HepG2 (cell line): ENCODE data around the gene APBA3.

Experiments used
- ASH2L ChIP-seq: fragments of 300-600, 200-600 bp; sonication (generic); IDR thresholded peaks from 2 replicates; pipeline ENCODE4 v1.7.0; 2017; ENCODE audit warnings: low read depth, mild to moderate bottlenecking, moderate library complexity, mixed read lengths, low read length; ENCODE audit not compliant: insufficient read length
- GTF2F1 ChIP-seq: fragments of 150-350 bp; IDR thresholded peaks from 2 replicates; pipeline ENCODE4 v1.6.1; 2014; ENCODE audit warnings: low read length
- IKZF4 ChIP-seq: sonication (generic); formaldehyde crosslinking; IDR thresholded peaks from 2 replicates; pipeline ENCODE4 v1.5.1; 2020; ENCODE audit warnings: borderline replicate concordance, mild to moderate bottlenecking, low read depth, missing genetic modification reagents; ENCODE audit errors: not compliant biosample characterization
- NFRKB ChIP-seq: fragments of 450-650 bp; IDR thresholded peaks from 2 replicates; pipeline ENCODE4 v1.6.1; 2017
- POLR2A ChIP-seq, 2 experiments: IDR thresholded peaks; 2 replicates each; pipeline ENCODE4 v1.6.1; 2011; ENCODE audit warnings: low read depth in 2 of 2, low read length in 2 of 2, mild to moderate bottlenecking in 1 of 2, moderate library complexity in 1 of 2; ENCODE audit not compliant: insufficient read depth in 1 of 2
- TBL1XR1 ChIP-seq: fragments of 150-350 bp; IDR thresholded peaks from 2 replicates; pipeline ENCODE4 v1.6.1; 2014; ENCODE audit warnings: borderline replicate concordance, low read length; ENCODE audit not compliant: partially characterized antibody
- ZSCAN20 ChIP-seq: sonication (generic); formaldehyde crosslinking; IDR thresholded peaks from 2 replicates; pipeline ENCODE4 v1.4.0; 2020; ENCODE audit warnings: missing genetic modification reagents, mild to moderate bottlenecking, borderline replicate concordance
- TF ChIP-seq, protein P1 (sequence below): sonication (generic); formaldehyde crosslinking; IDR thresholded peaks from 2 replicates; pipeline ENCODE4 v1.4.0; 2020; ENCODE audit warnings: missing genetic modification reagents
- TF ChIP-seq, protein P2 (sequence below): sonication (generic); formaldehyde crosslinking; IDR thresholded peaks from 2 replicates; pipeline ENCODE4 v1.5.0; 2020; ENCODE audit warnings: mild to moderate bottlenecking, missing genetic modification reagents, moderate library complexity
- TF ChIP-seq, protein P3 (sequence below): sonication (generic); formaldehyde crosslinking; IDR thresholded peaks from 2 replicates; pipeline ENCODE4 v1.5.0; 2020; ENCODE audit warnings: missing genetic modification reagents

DNA sequence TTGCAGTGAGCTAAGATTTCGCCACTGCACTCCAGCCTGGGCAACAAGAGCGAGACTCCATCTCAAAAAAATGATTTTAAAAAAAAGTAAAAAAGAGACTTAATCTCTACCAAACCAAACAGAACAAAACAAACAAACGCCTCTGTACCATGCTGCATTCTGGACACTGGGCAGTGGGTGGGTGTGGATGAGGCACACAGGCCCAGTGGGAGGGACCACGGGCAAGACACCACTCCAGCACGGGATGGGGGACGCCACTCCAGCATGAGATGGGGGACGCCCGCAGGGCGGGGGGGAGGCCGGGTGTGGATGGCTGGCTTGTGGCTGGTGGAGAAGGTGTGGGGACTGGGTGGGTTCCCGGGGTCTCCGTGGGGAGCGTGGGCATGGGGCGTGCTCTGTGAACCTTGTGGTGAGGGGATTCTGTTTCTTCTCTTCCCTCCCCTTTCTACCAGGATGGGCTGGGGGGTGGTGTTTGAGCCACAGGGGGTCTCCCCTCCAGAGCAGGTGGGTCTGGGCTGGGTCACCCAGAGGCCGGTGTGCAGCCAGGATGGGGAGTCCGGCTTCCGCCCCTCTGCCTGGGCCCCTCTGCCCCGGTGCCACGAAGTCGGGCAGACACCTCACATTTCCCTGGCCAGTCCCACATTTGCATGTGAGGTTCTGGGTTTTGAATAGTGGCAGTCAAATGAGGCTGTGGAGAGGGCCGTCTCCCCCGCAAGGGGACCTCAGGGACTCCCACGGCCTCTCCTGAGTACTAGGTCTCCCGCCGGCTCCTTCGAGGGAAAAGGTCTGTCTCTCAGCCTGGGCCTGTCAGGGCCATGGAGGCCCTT is 48.6 kb upstream of the APBA3 start:
- TF ChIP-seq, protein P1, sequence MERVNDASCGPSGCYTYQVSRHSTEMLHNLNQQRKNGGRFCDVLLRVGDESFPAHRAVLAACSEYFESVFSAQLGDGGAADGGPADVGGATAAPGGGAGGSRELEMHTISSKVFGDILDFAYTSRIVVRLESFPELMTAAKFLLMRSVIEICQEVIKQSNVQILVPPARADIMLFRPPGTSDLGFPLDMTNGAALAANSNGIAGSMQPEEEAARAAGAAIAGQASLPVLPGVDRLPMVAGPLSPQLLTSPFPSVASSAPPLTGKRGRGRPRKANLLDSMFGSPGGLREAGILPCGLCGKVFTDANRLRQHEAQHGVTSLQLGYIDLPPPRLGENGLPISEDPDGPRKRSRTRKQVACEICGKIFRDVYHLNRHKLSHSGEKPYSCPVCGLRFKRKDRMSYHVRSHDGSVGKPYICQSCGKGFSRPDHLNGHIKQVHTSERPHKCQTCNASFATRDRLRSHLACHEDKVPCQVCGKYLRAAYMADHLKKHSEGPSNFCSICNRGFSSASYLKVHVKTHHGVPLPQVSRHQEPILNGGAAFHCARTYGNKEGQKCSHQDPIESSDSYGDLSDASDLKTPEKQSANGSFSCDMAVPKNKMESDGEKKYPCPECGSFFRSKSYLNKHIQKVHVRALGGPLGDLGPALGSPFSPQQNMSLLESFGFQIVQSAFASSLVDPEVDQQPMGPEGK (CRISPR knock-in tag) = no peak
- TF ChIP-seq, protein P2, sequence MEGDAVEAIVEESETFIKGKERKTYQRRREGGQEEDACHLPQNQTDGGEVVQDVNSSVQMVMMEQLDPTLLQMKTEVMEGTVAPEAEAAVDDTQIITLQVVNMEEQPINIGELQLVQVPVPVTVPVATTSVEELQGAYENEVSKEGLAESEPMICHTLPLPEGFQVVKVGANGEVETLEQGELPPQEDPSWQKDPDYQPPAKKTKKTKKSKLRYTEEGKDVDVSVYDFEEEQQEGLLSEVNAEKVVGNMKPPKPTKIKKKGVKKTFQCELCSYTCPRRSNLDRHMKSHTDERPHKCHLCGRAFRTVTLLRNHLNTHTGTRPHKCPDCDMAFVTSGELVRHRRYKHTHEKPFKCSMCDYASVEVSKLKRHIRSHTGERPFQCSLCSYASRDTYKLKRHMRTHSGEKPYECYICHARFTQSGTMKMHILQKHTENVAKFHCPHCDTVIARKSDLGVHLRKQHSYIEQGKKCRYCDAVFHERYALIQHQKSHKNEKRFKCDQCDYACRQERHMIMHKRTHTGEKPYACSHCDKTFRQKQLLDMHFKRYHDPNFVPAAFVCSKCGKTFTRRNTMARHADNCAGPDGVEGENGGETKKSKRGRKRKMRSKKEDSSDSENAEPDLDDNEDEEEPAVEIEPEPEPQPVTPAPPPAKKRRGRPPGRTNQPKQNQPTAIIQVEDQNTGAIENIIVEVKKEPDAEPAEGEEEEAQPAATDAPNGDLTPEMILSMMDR (CRISPR knock-in tag) = no peak
- TF ChIP-seq ASH2L (no peak), GTF2F1 (no peak), IKZF4 (no peak), NFRKB (no peak), POLR2A (IDR thresholded peaks at IDR 0.05; ENCODE audit: insufficient read depth in 1 of 2, low read depth in 2 of 2, low read length in 2 of 2) (no peak), TBL1XR1 (no peak), ZSCAN20 (CRISPR knock-in tag) (no peak)
- TF ChIP-seq, protein P3, sequence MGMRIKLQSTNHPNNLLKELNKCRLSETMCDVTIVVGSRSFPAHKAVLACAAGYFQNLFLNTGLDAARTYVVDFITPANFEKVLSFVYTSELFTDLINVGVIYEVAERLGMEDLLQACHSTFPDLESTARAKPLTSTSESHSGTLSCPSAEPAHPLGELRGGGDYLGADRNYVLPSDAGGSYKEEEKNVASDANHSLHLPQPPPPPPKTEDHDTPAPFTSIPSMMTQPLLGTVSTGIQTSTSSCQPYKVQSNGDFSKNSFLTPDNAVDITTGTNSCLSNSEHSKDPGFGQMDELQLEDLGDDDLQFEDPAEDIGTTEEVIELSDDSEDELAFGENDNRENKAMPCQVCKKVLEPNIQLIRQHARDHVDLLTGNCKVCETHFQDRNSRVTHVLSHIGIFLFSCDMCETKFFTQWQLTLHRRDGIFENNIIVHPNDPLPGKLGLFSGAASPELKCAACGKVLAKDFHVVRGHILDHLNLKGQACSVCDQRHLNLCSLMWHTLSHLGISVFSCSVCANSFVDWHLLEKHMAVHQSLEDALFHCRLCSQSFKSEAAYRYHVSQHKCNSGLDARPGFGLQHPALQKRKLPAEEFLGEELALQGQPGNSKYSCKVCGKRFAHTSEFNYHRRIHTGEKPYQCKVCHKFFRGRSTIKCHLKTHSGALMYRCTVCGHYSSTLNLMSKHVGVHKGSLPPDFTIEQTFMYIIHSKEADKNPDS (CRISPR knock-in tag) = no peak
